Upper lobe of left lung (tissue), 4 donors: ENCODE results near the gene KDELR1.

ENCODE experiments used
- CTCF ChIP-seq, 6 experiments: fragments of 450-650 bp in 4 of 6; fragments of 200-600 bp in 2 of 6; sonication (generic) in 2 of 6; IDR thresholded peaks; one replicate each; pipeline ENCODE4 v1.5.1; 2016 to 2019; ENCODE audit warnings: antibody characterized with exemption in 6 of 6
- EP300 ChIP-seq, 4 donors: sonication (generic); formaldehyde crosslinking; IDR thresholded peaks; one replicate each; pipeline ENCODE4 v1.5.1; 2017; ENCODE audit warnings: antibody characterized with exemption in 4 of 4, control low read depth in 2 of 4

- TF ChIP-seq EP300 (IDR thresholded peaks at IDR 0.05) (no peak), CTCF (IDR thresholded peaks at IDR 0.05) (no peak)
Observed at GRCh38 chr19:48378194-48378570, 13.2 kb downstream of the KDELR1 start.
